ENCODE results near the gene BTNL3.

The BTNL3 gene

GRCh38 chr5:181047288-181047687 is 58.6 kb downstream of the BTNL3 start:
- DNase-seq (ENCODE audit: low spot score): no peak

GRCh38 chr5:181047921-181048320 is 59.3 kb downstream of the BTNL3 start:
- DNase-seq (ENCODE audit: low spot score): no peak

GRCh38 chr5:181050016-181050415 is 61.4 kb downstream of the BTNL3 start:
- no peak for DNase-seq (ENCODE audit: low spot score)

DNA sequence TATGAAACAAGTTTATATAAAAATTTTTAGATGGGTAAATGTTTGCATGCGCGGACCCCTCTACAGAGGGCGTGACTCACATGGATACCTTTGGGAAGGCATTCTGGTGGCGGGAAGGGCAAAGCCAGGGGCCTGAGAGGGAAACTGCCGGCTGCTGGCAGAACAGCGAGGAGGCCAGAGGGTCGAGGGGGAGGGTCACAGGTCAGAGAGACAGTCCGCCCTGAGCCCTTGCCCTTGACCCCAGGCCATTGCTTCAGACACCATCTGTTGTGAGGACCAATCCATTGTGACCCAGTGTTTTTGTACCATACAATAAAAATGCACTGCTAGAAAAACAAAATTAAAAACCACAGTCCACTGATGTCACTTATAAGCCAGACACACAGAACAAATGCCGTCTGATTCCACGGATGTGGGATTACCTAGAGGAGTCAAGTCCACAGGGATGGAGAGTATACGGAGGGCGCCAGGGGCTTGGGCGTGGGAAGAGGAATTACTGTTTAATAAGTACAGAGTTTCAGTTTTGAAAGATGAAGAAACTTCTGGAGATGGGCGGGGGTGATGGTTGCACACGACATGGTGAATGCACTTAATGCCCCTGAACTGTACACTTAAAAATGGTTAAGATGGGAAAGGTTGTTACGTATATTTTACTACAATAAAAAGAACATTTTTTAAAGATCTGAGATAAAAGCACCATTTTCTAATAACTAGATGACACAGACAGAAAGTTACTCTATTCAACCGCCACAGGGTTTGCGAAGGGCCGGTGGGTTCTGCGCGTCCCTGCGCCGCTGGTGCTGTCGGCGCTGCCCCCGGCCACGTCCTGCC is 63.4 kb downstream of the BTNL3 start:
- no peak for DNase-seq (ENCODE audit: low spot score)

- DNase-seq (ENCODE audit: low spot score): peak; percentile 37
Observed at GRCh38 chr5:181052672-181053487, 64.2 kb downstream of the BTNL3 start.

GRCh38 chr5:181053488-181054121 is 65.0 kb downstream of the BTNL3 start:
- DNase-seq (ENCODE audit: low spot score): no peak

GRCh38 chr5:181054138-181054537 is 65.5 kb downstream of the BTNL3 start:
- DNase-seq (ENCODE audit: low spot score): no peak

GRCh38 chr5:181054871-181055459 is 66.3 kb downstream of the BTNL3 start:
- no peak for DNase-seq (ENCODE audit: low spot score)

All from AG20443 (cell line).